ENCODE data around the gene TRABD2A. TPM values are rescaled to one million over a fixed set of nuclear protein-coding genes. Genes with fewer than 3 reads are reported as not detected.

TRABD2A gene
- total and polyA plus RNA-seq, 2 experiments from 2014 or later: 3.4 to 5.0 TPM

- H3K9me2 ChIP-seq (ENCODE audit: insufficient read depth): no peaks in the 10 kb centered on the region
- no peaks in the 10 kb centered on the region for H3F3A ChIP-seq (ENCODE audit: insufficient read depth)
- 90 to 92% methylated on average over 5 to 7 of the region's 7 CpGs for WGBS, 2 experiments (ENCODE audit: low coverage in 1 of 2, low lambda C conversion rate in 2 of 2, missing lambda C conversion rate in 2 of 2)
- in situ Hi-C loops (cut with MboI): no loop called here
- TF ChIP-seq EZH2 (IDR thresholded peaks at IDR 0.05; ENCODE audit: insufficient read depth, poor library complexity, severe bottlenecking) (no peak), EZH2phosphoT487 (IDR thresholded peaks at IDR 0.05; ENCODE audit: insufficient read depth, low read depth) (no peak)
- H3K4me1 ChIP-seq (ENCODE audit: insufficient read depth): no peaks in the 10 kb centered on the region
- H3K4me3 ChIP-seq: no peak overlapping the region
- no peaks in the 10 kb centered on the region for H3K27me3 ChIP-seq (replicated peaks; ENCODE audit: insufficient read depth)
- H3K4me2 ChIP-seq (ENCODE audit: unreplicated experiment): no peak overlapping the region
- no peak overlapping the region for H3K9ac ChIP-seq
- H2AFZ ChIP-seq: no peak overlapping the region
- no peaks in the 10 kb centered on the region for H3K79me2 ChIP-seq (ENCODE audit: insufficient read depth)
- DNase-seq: no peak
- H4K20me1 ChIP-seq (ENCODE audit: insufficient read depth): no peaks in the 10 kb centered on the region
- H3K27ac ChIP-seq: no peak overlapping the region
- no peaks in the 10 kb centered on the region for H3K36me3 ChIP-seq (ENCODE audit: low read depth)
- no peaks in the 10 kb centered on the region for H3K9me3 ChIP-seq (ENCODE audit: low read depth)
Observed at GRCh38 chr2:84821806-84822205, 59.1 kb downstream of the TRABD2A start.

- Histone ChIP-seq H2AFZ (no peak overlapping the region), H3K9ac (no peak overlapping the region), H3K27ac (no peak overlapping the region), H3K9me3 (ENCODE audit: low read depth) (no peaks in the 10 kb centered on the region), H3F3A (ENCODE audit: insufficient read depth) (no peaks in the 10 kb centered on the region), H3K4me1 (ENCODE audit: insufficient read depth) (no peaks in the 10 kb centered on the region), H4K20me1 (ENCODE audit: insufficient read depth) (no peaks in the 10 kb centered on the region), H3K27me3 (replicated peaks; ENCODE audit: insufficient read depth) (no peaks in the 10 kb centered on the region), H3K36me3 (ENCODE audit: low read depth) (no peaks in the 10 kb centered on the region), H3K79me2 (ENCODE audit: insufficient read depth) (no peaks in the 10 kb centered on the region), H3K9me2 (ENCODE audit: insufficient read depth) (no peaks in the 10 kb centered on the region), H3K4me2 (ENCODE audit: unreplicated experiment) (no peak overlapping the region), H3K4me3 (no peak overlapping the region)
- TF ChIP-seq EZH2 (IDR thresholded peaks at IDR 0.05; ENCODE audit: insufficient read depth, poor library complexity, severe bottlenecking) (no peak), EZH2phosphoT487 (IDR thresholded peaks at IDR 0.05; ENCODE audit: insufficient read depth, low read depth) (no peak)
- in situ Hi-C loops (cut with MboI): no loop called here
- no peak for DNase-seq
- WGBS, 2 experiments (ENCODE audit: low coverage in 1 of 2, low lambda C conversion rate in 2 of 2, missing lambda C conversion rate in 2 of 2): 66 to 67% methylated on average over 2 of the region's 2 CpGs
Observed at GRCh38 chr2:84817239-84817655, 63.6 kb downstream of the TRABD2A start.

- Histone ChIP-seq H3K4me1 (ENCODE audit: insufficient read depth) (no peaks in the 10 kb centered on the region), H3K79me2 (ENCODE audit: insufficient read depth) (no peaks in the 10 kb centered on the region), H3K36me3 (ENCODE audit: low read depth) (no peaks in the 10 kb centered on the region), H3K27ac (no peak overlapping the region), H3K27me3 (replicated peaks; ENCODE audit: insufficient read depth) (no peaks in the 10 kb centered on the region), H3K9ac (no peak overlapping the region), H2AFZ (no peak overlapping the region), H3K9me2 (ENCODE audit: insufficient read depth) (no peaks in the 10 kb centered on the region), H3K4me3 (no peak overlapping the region), H4K20me1 (ENCODE audit: insufficient read depth) (no peaks in the 10 kb centered on the region), H3K4me2 (ENCODE audit: unreplicated experiment) (no peak overlapping the region), H3F3A (ENCODE audit: insufficient read depth) (no peaks in the 10 kb centered on the region), H3K9me3 (ENCODE audit: low read depth) (no peaks in the 10 kb centered on the region)
- no peak for DNase-seq
- TF ChIP-seq EZH2 (IDR thresholded peaks at IDR 0.05; ENCODE audit: insufficient read depth, poor library complexity, severe bottlenecking) (no peak), EZH2phosphoT487 (IDR thresholded peaks at IDR 0.05; ENCODE audit: insufficient read depth, low read depth) (no peak)
- 82 to 84% methylated on average over 6 of the region's 6 CpGs for WGBS, 2 experiments (ENCODE audit: low coverage in 1 of 2, low lambda C conversion rate in 2 of 2, missing lambda C conversion rate in 2 of 2)
- in situ Hi-C loops (cut with MboI): no loop called here
Observed at GRCh38 chr2:84816426-84817026, 64.4 kb downstream of the TRABD2A start.

- Histone ChIP-seq H3K9ac (no peak overlapping the region), H3K27me3 (replicated peaks; ENCODE audit: insufficient read depth) (no peaks in the 10 kb centered on the region), H2AFZ (no peak overlapping the region), H4K20me1 (ENCODE audit: insufficient read depth) (no peaks in the 10 kb centered on the region), H3K9me2 (ENCODE audit: insufficient read depth) (no peaks in the 10 kb centered on the region), H3K36me3 (ENCODE audit: low read depth) (no peaks in the 10 kb centered on the region), H3K4me2 (ENCODE audit: unreplicated experiment) (no peak overlapping the region), H3F3A (ENCODE audit: insufficient read depth) (no peaks in the 10 kb centered on the region), H3K27ac (no peak overlapping the region), H3K79me2 (ENCODE audit: insufficient read depth) (no peaks in the 10 kb centered on the region), H3K4me3 (no peak overlapping the region), H3K9me3 (ENCODE audit: low read depth) (no peaks in the 10 kb centered on the region), H3K4me1 (ENCODE audit: insufficient read depth) (no peaks in the 10 kb centered on the region)
- in situ Hi-C loops (cut with MboI): no loop called here
- peak; percentile 60 for DNase-seq
- TF ChIP-seq EZH2phosphoT487 (IDR thresholded peaks at IDR 0.05; ENCODE audit: insufficient read depth, low read depth) (no peak), EZH2 (IDR thresholded peaks at IDR 0.05; ENCODE audit: insufficient read depth, poor library complexity, severe bottlenecking) (no peak)
- WGBS, 2 experiments (ENCODE audit: low coverage in 1 of 2, low lambda C conversion rate in 2 of 2, missing lambda C conversion rate in 2 of 2): 7 to 18% methylated on average over 2 to 3 of the region's 3 CpGs
Observed at GRCh38 chr2:84815146-84815545, 65.7 kb downstream of the TRABD2A start.

Measured in GM23248 (cell line).